ENCODE data around the gene ZFYVE28.

The ZFYVE28 gene

DNA sequence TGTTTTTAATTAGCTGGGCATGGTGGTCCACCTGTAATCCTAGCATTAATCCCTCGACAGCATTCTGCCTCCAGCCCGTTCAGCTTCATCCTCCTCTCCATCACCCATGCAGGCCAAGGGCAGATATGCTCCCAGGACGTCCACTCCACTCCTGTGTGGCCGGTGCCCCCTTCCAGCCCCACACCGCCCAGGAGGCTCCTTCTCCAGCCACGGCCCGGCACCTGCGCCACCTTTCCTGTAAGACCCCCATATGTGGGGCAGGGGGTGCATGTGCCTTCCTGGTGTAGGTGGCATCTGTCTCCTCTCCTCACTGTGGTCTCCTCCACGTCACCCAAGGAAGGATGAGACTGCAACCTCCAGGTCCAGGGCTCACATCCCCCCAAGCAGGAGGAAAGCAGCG, 99.6 kb downstream of the ZFYVE28 start:
- no peak for TF ChIP-seq CTCF (IDR thresholded peaks at IDR 0.05; ENCODE audit: low read depth, low read length, missing control alignments)
- no peak for DNase-seq (ENCODE audit: low read depth)
- no peak overlapping the region for H3K4me3 ChIP-seq (ENCODE audit: low read depth, low read length)

DNA sequence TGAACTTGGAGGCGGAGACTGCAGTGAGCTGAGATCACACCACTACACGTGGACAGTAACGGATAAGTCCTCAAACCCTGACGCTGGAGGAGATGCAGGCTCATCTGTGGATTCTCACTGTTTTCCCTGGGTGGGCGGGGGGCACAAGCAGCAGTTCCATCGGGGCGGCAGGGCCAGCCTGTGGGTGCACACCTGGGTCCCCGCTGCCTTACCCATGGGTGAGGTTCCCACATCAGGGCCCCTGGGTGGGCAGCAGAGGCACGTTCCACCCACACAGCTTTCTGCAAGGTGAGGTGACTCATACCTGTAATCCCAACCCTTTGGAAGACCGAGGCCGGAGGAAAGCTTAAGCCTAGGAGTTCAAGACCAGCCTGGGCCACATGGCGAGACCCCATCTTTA, 100.0 kb downstream of the ZFYVE28 start:
- no peak overlapping the region for H3K4me3 ChIP-seq (ENCODE audit: low read depth, low read length)
- no peak for DNase-seq (ENCODE audit: low read depth)
- TF ChIP-seq CTCF (IDR thresholded peaks at IDR 0.05; ENCODE audit: low read depth, low read length, missing control alignments), result no peak

DNA sequence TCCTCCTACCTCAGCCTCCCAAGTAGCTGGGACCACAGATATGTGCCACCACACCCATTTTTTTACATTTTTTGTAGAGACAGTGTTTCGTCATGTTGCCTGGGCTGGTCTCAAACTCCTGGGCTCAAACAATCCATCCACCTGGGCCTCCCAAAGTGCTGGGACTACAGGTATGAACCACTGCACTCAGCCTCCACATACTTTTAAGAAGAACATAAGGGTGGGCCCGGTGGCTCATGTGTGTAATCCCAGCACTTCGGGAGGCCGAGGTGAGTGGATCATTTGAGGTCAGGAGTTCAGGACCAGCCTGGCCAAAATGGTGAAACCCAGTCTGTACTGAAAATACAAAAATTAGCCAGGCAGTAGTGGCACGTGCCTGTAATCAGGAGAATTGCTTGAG, 105.1 kb downstream of the ZFYVE28 start:
- no peak overlapping the region for H3K4me3 ChIP-seq (ENCODE audit: low read depth, low read length)
- TF ChIP-seq CTCF (IDR thresholded peaks at IDR 0.05; ENCODE audit: low read depth, low read length, missing control alignments), result no peak
- no peak for DNase-seq (ENCODE audit: low read depth)

- no peak overlapping the region for H3K4me3 ChIP-seq (ENCODE audit: low read depth, low read length)
- TF ChIP-seq CTCF (IDR thresholded peaks at IDR 0.05; ENCODE audit: low read depth, low read length, missing control alignments), result no peak
- no peak for DNase-seq (ENCODE audit: low read depth)
Measured at GRCh38 chr4:2306773-2307410, 111.6 kb downstream of the ZFYVE28 start.

GRCh38 chr4:2305766-2306501, 112.5 kb downstream of the ZFYVE28 start:
- H3K4me3 ChIP-seq (ENCODE audit: low read depth, low read length), result no peak overlapping the region
- DNase-seq (ENCODE audit: low read depth), result no peak
- no peak for TF ChIP-seq CTCF (IDR thresholded peaks at IDR 0.05; ENCODE audit: low read depth, low read length, missing control alignments)

- no peak for TF ChIP-seq CTCF (IDR thresholded peaks at IDR 0.05; ENCODE audit: low read depth, low read length, missing control alignments)
- H3K4me3 ChIP-seq (ENCODE audit: low read depth, low read length), result no peak overlapping the region
- no peak for DNase-seq (ENCODE audit: low read depth)
Measured at GRCh38 chr4:2304877-2305561, 113.4 kb downstream of the ZFYVE28 start.
